ENCODE measurements around the gene OR2B6.

OR2B6 gene

DNA sequence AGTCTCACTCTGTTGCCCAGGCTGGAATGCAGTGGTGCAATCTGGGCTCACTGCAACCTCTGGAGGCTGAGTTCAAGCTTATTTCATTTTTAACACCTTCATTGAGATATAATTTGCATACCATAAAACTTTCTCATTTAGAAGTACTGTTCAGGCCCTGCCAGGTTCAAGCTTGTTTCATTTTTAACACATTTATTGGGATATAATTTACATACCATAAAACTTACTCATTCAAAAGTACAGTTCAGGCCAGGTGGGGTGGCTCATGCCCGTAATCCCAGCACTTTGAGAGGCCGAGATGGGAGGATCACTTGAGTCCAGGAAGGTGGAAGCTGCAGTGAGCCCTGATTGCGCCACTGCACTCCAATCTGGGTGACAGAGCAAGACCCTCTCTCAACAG is 5.5 kb downstream of the OR2B6 start:
- Mint-ChIP-seq H3K4me1 (no peaks in the 10 kb centered on the region), H3K27me3 (peaks cover 64% of the 10 kb centered on the region), H3K36me3 (ENCODE audit: insufficient read depth) (no peaks in the 10 kb centered on the region), H3K4me3 (no peak overlapping the region), H3K9me3 (no peaks in the 10 kb centered on the region), H3K27ac (ENCODE audit: low read depth) (no peak overlapping the region)
- no peak for ATAC-seq (replicated peaks; ENCODE audit: extremely low read depth, poor library complexity, severe bottlenecking)
- no peak for DNase-seq (ENCODE audit: low spot score in 2 of 2)

- Mint-ChIP-seq H3K27ac (ENCODE audit: low read depth) (no peak overlapping the region), H3K36me3 (ENCODE audit: insufficient read depth) (peaks cover 1% of the 10 kb centered on the region), H3K9me3 (no peaks in the 10 kb centered on the region), H3K4me1 (no peaks in the 10 kb centered on the region), H3K27me3 (peaks cover 75% of the 10 kb centered on the region), H3K4me3 (no peak overlapping the region)
- DNase-seq (ENCODE audit: low spot score in 2 of 2) (no peak), ATAC-seq (replicated peaks; ENCODE audit: extremely low read depth, poor library complexity, severe bottlenecking) (no peak)
Observed at GRCh38 chr6:27966044-27966443, 9.0 kb downstream of the OR2B6 start.

- H3K36me3 Mint-ChIP-seq (ENCODE audit: insufficient read depth): peaks cover 1% of the 10 kb centered on the region
- no peak for DNase-seq (ENCODE audit: low spot score in 2 of 2)
- peaks cover 81% of the 10 kb centered on the region for H3K27me3 Mint-ChIP-seq
- H3K4me1 Mint-ChIP-seq: no peaks in the 10 kb centered on the region
- no peak overlapping the region for H3K27ac Mint-ChIP-seq (ENCODE audit: low read depth)
- H3K9me3 Mint-ChIP-seq: no peaks in the 10 kb centered on the region
- H3K4me3 Mint-ChIP-seq: no peak overlapping the region
- ATAC-seq (replicated peaks; ENCODE audit: extremely low read depth, poor library complexity, severe bottlenecking): no peak
Observed at GRCh38 chr6:27966816-27967426, 9.9 kb downstream of the OR2B6 start.

DNA sequence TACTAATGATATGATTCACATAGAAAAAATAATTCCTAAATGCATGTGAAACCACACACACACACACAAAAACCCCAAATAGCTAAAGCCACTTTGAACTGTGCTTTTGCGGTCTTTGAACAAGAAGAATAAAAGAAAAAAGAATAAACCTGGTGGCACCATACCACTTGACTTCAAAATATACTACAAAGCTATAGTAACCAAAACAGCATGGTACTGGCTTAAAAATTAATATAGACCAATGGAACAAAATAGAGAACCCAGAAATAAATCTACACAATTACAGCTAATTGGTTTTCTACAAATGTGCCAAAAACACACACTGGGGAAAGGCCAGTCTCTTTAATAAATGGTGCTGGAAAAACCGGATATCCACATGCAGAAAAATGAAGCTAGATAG is 13.4 kb downstream of the OR2B6 start:
- no peak for ATAC-seq (replicated peaks; ENCODE audit: extremely low read depth, poor library complexity, severe bottlenecking)
- Mint-ChIP-seq H3K27ac (ENCODE audit: low read depth) (no peak overlapping the region), H3K4me3 (no peak overlapping the region), H3K27me3 (peaks cover 74% of the 10 kb centered on the region), H3K36me3 (ENCODE audit: insufficient read depth) (peaks cover 1% of the 10 kb centered on the region), H3K9me3 (no peaks in the 10 kb centered on the region), H3K4me1 (no peaks in the 10 kb centered on the region)
- DNase-seq (ENCODE audit: low spot score in 2 of 2): no peak

DNA sequence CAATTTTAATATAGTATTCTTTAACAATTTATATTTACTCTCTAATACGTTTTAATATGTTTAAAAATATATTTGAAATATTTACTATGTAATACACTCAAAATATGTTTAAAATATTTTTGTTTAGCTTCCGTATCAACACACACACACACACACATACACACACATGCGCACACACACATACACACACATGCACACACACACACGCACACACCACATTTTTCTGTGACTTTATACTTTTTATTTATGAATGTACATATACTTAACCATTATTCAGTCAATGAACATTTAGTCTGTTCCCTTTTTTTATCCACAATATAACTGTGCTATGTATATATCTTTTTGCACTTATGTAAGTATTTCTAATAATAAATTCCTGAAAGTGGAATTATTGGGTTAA is 15.7 kb downstream of the OR2B6 start:
- Mint-ChIP-seq H3K36me3 (ENCODE audit: insufficient read depth) (peaks cover 1% of the 10 kb centered on the region), H3K4me1 (no peaks in the 10 kb centered on the region), H3K4me3 (no peak overlapping the region), H3K27me3 (peaks cover 73% of the 10 kb centered on the region), H3K9me3 (no peaks in the 10 kb centered on the region), H3K27ac (ENCODE audit: low read depth) (no peak overlapping the region)
- DNase-seq (ENCODE audit: low spot score in 2 of 2) (no peak), ATAC-seq (replicated peaks; ENCODE audit: extremely low read depth, poor library complexity, severe bottlenecking) (no peak)

DNA sequence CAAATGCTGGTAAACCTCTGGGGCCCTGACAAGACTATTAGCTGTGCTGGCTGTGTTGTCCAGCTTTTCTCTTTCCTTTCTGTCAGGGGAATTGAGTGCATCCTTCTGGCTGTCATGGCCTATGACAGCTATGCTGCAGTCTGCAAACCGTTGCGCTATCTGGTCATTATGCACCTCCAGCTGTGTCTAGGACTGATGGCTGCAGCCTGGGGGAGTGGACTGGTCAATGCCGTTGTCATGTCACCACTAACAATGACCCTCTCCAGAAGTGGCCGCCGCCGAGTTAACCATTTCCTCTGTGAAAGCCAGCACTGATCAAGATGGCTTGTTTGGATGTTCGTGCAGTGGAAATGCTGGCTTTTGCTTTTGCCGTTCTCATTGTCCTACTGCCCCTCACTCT is 20.3 kb downstream of the OR2B6 start:
- Mint-ChIP-seq H3K27me3 (peaks cover 55% of the 10 kb centered on the region), H3K9me3 (no peaks in the 10 kb centered on the region), H3K4me3 (no peak overlapping the region), H3K4me1 (no peaks in the 10 kb centered on the region), H3K27ac (ENCODE audit: low read depth) (no peak overlapping the region), H3K36me3 (ENCODE audit: insufficient read depth) (no peaks in the 10 kb centered on the region)
- no peak for ATAC-seq (replicated peaks; ENCODE audit: extremely low read depth, poor library complexity, severe bottlenecking)
- no peak for DNase-seq (ENCODE audit: low spot score in 2 of 2)

- no peaks in the 10 kb centered on the region for H3K36me3 Mint-ChIP-seq (ENCODE audit: insufficient read depth)
- no peak for ATAC-seq (replicated peaks; ENCODE audit: extremely low read depth, poor library complexity, severe bottlenecking)
- no peak overlapping the region for H3K27ac Mint-ChIP-seq (ENCODE audit: low read depth)
- no peaks in the 10 kb centered on the region for H3K9me3 Mint-ChIP-seq
- no peak for DNase-seq (ENCODE audit: low spot score in 2 of 2)
- peaks cover 62% of the 10 kb centered on the region for H3K27me3 Mint-ChIP-seq
- H3K4me1 Mint-ChIP-seq: no peaks in the 10 kb centered on the region
- H3K4me3 Mint-ChIP-seq: no peak overlapping the region
Observed at GRCh38 chr6:27978705-27979104, 21.7 kb downstream of the OR2B6 start.

DNA sequence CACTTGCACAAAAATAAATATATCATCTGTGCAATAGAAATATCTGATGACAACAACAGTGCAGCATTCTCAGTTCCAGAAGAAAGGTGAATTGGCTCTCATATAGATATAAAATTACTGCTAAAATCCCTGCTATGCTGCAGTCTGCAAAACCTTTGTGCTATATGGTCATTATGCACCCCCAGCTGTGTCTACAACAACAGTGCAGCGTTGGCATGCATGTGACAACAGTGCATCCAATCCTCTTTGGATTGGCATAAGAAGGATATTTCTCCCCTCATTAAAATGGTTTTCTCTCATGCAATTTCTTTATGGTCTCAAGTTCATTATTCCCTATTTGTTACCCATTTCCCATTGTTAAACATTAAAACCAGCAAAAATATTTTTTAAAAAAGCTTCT is 23.1 kb downstream of the OR2B6 start:
- DNase-seq (ENCODE audit: low spot score in 2 of 2) (no peak), ATAC-seq (replicated peaks; ENCODE audit: extremely low read depth, poor library complexity, severe bottlenecking) (no peak)
- Mint-ChIP-seq H3K27me3 (peaks cover 68% of the 10 kb centered on the region), H3K4me3 (no peak overlapping the region), H3K9me3 (no peaks in the 10 kb centered on the region), H3K27ac (ENCODE audit: low read depth) (no peak overlapping the region), H3K36me3 (ENCODE audit: insufficient read depth) (no peaks in the 10 kb centered on the region), H3K4me1 (no peaks in the 10 kb centered on the region)

GRCh38 chr6:27986928-27987725 is 30.1 kb downstream of the OR2B6 start:
- Mint-ChIP-seq H3K9me3 (no peaks in the 10 kb centered on the region), H3K27me3 (peaks cover 69% of the 10 kb centered on the region), H3K4me3 (no peak overlapping the region), H3K4me1 (no peaks in the 10 kb centered on the region), H3K27ac (ENCODE audit: low read depth) (no peak overlapping the region), H3K36me3 (ENCODE audit: insufficient read depth) (no peaks in the 10 kb centered on the region)
- no peak for ATAC-seq (replicated peaks; ENCODE audit: extremely low read depth, poor library complexity, severe bottlenecking)
- no peak for DNase-seq (ENCODE audit: low spot score in 2 of 2)

DNA sequence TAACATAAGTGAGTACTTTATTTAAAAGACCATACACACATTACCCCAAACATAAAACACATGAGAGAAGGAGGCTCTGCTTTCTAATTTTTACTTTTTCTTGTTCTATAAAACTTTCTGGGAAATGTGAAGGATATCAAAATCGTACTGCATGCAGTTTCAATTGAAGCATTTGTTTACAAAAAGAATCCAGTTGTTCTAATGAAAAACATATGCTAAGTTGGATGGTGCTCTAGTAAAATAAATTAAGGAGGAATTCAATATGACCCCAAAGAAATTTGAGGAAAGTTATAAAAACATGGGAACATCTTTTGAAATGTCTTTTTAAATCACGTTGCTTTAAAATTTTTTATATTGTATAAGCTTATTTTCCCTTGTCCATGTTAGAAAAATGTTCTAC is 37.6 kb downstream of the OR2B6 start:
- no peak overlapping the region for H3K4me3 Mint-ChIP-seq
- no peaks in the 10 kb centered on the region for H3K9me3 Mint-ChIP-seq
- ATAC-seq (replicated peaks; ENCODE audit: extremely low read depth, poor library complexity, severe bottlenecking) (no peak), DNase-seq (ENCODE audit: low spot score in 2 of 2) (no peak)
- no peaks in the 10 kb centered on the region for H3K36me3 Mint-ChIP-seq (ENCODE audit: insufficient read depth)
- no peak overlapping the region for H3K27ac Mint-ChIP-seq (ENCODE audit: low read depth)
- no peaks in the 10 kb centered on the region for H3K4me1 Mint-ChIP-seq
- H3K27me3 Mint-ChIP-seq: peaks cover 77% of the 10 kb centered on the region

GRCh38 chr6:28000351-28001045 is 43.5 kb downstream of the OR2B6 start:
- Mint-ChIP-seq H3K4me1 (no peaks in the 10 kb centered on the region), H3K36me3 (ENCODE audit: insufficient read depth) (no peaks in the 10 kb centered on the region), H3K27ac (ENCODE audit: low read depth) (no peak overlapping the region), H3K9me3 (no peaks in the 10 kb centered on the region), H3K4me3 (no peak overlapping the region), H3K27me3 (peaks cover 85% of the 10 kb centered on the region)
- ATAC-seq (replicated peaks; ENCODE audit: extremely low read depth, poor library complexity, severe bottlenecking): no peak
- no peak for DNase-seq (ENCODE audit: low spot score in 2 of 2)

GRCh38 chr6:28001351-28001750 is 44.3 kb downstream of the OR2B6 start:
- Mint-ChIP-seq H3K27ac (ENCODE audit: low read depth) (no peak overlapping the region), H3K4me1 (no peaks in the 10 kb centered on the region), H3K4me3 (no peak overlapping the region), H3K27me3 (peaks cover 85% of the 10 kb centered on the region), H3K36me3 (ENCODE audit: insufficient read depth) (no peaks in the 10 kb centered on the region), H3K9me3 (no peaks in the 10 kb centered on the region)
- ATAC-seq (replicated peaks; ENCODE audit: extremely low read depth, poor library complexity, severe bottlenecking) (no peak), DNase-seq (ENCODE audit: low spot score in 2 of 2) (no peak)

GRCh38 chr6:28001751-28002150 is 44.7 kb downstream of the OR2B6 start:
- ATAC-seq (replicated peaks; ENCODE audit: extremely low read depth, poor library complexity, severe bottlenecking) (no peak), DNase-seq (ENCODE audit: low spot score in 2 of 2) (no peak)
- Mint-ChIP-seq H3K4me1 (no peaks in the 10 kb centered on the region), H3K27ac (ENCODE audit: low read depth) (no peak overlapping the region), H3K27me3 (peaks cover 83% of the 10 kb centered on the region), H3K9me3 (no peaks in the 10 kb centered on the region), H3K4me3 (no peak overlapping the region), H3K36me3 (ENCODE audit: insufficient read depth) (no peaks in the 10 kb centered on the region)
